ENCODE data around the gene CLOCK.

DNA sequence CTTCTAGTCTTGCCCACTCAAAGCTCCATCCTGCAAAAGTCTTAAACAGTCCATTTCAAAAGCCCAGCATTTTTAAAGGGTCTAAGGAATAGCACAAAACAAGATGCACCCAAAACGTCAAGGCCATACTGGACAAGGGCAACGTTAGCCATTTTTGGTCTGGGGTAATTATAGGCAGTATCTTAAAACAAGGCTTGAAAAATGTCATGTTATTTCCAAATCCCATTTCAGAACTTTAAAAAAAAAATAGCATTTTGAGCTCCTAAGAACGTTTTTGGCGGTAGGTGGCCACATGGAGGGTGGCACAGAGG is 151.5 kb downstream of the CLOCK start:
- TF ChIP-seq POLR2A (IDR thresholded peaks at IDR 0.05; ENCODE audit: low read length) (no peak), ESRRA (IDR thresholded peaks at IDR 0.05; ENCODE audit: borderline replicate concordance, low read length) (no peak), FOXS1 (CRISPR knock-in tag; IDR thresholded peaks at IDR 0.05) (no peak), KDM1A (IDR thresholded peaks at IDR 0.05; ENCODE audit: low read depth) (no peak), RNF2 (IDR thresholded peaks at IDR 0.05; ENCODE audit: borderline replicate concordance, low read depth) (no peak), PHF8 (IDR thresholded peaks at IDR 0.05; ENCODE audit: borderline replicate concordance, low read depth) (no peak), MAZ (IDR thresholded peaks at IDR 0.05; ENCODE audit: borderline replicate concordance, low read depth, low read length) (no peak)
- TF ChIP-seq, protein P1, sequence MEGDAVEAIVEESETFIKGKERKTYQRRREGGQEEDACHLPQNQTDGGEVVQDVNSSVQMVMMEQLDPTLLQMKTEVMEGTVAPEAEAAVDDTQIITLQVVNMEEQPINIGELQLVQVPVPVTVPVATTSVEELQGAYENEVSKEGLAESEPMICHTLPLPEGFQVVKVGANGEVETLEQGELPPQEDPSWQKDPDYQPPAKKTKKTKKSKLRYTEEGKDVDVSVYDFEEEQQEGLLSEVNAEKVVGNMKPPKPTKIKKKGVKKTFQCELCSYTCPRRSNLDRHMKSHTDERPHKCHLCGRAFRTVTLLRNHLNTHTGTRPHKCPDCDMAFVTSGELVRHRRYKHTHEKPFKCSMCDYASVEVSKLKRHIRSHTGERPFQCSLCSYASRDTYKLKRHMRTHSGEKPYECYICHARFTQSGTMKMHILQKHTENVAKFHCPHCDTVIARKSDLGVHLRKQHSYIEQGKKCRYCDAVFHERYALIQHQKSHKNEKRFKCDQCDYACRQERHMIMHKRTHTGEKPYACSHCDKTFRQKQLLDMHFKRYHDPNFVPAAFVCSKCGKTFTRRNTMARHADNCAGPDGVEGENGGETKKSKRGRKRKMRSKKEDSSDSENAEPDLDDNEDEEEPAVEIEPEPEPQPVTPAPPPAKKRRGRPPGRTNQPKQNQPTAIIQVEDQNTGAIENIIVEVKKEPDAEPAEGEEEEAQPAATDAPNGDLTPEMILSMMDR (IDR thresholded peaks at IDR 0.05), result no peak
